A549 treated with DMSO at 1 μM for 4 hours (cell line): ENCODE data around the gene OR5AR1. TPM values are rescaled to one million over a fixed set of nuclear protein-coding genes. Genes with fewer than 3 reads are reported as not detected.

Source experiments
- total RNA-seq: library from RNA; stranded (reverse); fragments of 200-300 nt; extraction: Qiagen RNA extraction; gene quantifications from 5 replicates; pipeline ENCODE4 v1.2.3, GENCODE V29; 2022; ENCODE audit warnings: low read depth

Gene OR5AR1
- not detected in 5 replicates for total RNA-seq

DNA sequence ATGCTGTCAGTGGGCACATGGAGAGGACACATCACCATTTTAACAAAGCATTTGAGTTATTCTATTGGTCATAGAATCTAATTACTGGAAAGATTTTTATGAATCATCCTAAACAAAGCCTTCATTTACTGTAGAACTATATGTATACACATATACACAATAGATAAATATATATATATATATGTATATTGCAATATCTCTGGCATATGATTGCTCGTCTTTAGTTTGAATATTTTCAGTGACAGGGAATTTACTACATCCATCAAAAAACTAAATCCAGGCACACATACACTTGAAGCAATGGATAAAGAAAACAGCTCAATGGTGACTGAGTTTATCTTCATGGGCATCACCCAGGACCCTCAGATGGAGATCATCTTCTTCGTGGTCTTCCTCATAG lies at the start of gene OR5AR1:
Gene OR5AR1 (plus strand): TSS at position 301 of the 400 bp plus-strand sequence. CDS start 0 bp downstream, at position 301.

GRCh38 chr11:56642339-56642738 lies 21.1 kb upstream of the OR5AR1 start, which contains the start of gene OR5AP2:
TSS of gene OR5AP2 (minus strand) at chr11:56642439. CDS start at chr11:56642439, 0 bp downstream.

GRCh38 chr11:56698795-56699194 lies 35.3 kb downstream of the OR5AR1 start, which contains the start of gene OR9G1:
TSS of gene OR9G1 (plus strand) at chr11:56699095. CDS start at chr11:56700388, 1,293 bp downstream.

Other genes with a start within 250 kb of the OR5AR1 start
- not detected in 5 replicates for gene OR5M3, start 190.3 kb upstream of the OR5AR1 start, total RNA-seq
- not detected in 5 replicates for gene OR5M8, start 172.3 kb upstream of the OR5AR1 start, total RNA-seq
- gene OR5M11, start 120.4 kb upstream of the OR5AR1 start, total RNA-seq = not detected in 5 replicates
- gene OR5M10, start 86.0 kb upstream of the OR5AR1 start, total RNA-seq = not detected in 5 replicates
- gene OR5M1, start 48.8 kb upstream of the OR5AR1 start, total RNA-seq = not detected in 5 replicates
- not detected in 5 replicates for gene OR5AP2, start 21.2 kb upstream of the OR5AR1 start, total RNA-seq
- gene OR9G1, start 35.4 kb downstream of the OR5AR1 start, total RNA-seq = not detected in 5 replicates
- not detected in 5 replicates for gene OR9G4, start 85.0 kb downstream of the OR5AR1 start, total RNA-seq